Fibroblast of mammary gland (primary cell): Measurements from ENCODE around the gene CCHCR1.
"Not testable (repeated sequence)": the region's sequence is repeated elsewhere in the genome, so short reads cannot be mapped to it uniquely, and the experiment has no call there.

Source experiments
- DNase-seq: peaks from one replicate; pipeline ENCODE4 v3.0.0-alpha.2; 2010; ENCODE audit warnings: low read depth
- H3K4me3 ChIP-seq: 2 replicates; pipeline ENCODE4 v1.5.1; 2011; ENCODE audit warnings: low read depth, mild to moderate bottlenecking, low read length, moderate library complexity; ENCODE audit not compliant: control insufficient read depth
- TF ChIP-seq, protein P1 (sequence below): conservative IDR thresholded peaks from 2 replicates; pipeline ENCODE4 v1.5.1; 2011; ENCODE audit warnings: low read depth, low read length, inconsistent platforms; ENCODE audit not compliant: control insufficient read depth, insufficient read depth

The CCHCR1 gene

DNA sequence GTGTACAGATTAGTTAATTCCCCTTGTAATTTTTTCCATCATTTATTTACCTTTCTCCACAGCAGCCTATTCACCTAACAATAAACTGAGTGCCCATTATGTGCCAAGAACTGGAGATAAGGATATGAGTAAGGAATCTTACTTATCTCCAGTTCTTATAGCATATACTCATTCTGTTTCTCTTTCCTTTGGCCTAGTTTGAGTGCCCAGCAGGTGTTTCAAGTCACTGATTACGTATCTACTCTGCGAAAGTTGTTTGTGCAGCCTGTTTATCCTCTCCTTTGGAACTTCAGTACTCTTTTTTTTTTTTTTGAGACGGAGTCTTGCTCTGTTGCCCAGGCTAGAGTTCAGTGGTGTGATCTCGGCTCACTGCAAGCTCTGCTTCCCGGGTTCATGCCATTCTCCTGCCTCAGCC, 30.2 kb upstream of the CCHCR1 start:
- DNase-seq, result no peak
- TF ChIP-seq, protein P1, sequence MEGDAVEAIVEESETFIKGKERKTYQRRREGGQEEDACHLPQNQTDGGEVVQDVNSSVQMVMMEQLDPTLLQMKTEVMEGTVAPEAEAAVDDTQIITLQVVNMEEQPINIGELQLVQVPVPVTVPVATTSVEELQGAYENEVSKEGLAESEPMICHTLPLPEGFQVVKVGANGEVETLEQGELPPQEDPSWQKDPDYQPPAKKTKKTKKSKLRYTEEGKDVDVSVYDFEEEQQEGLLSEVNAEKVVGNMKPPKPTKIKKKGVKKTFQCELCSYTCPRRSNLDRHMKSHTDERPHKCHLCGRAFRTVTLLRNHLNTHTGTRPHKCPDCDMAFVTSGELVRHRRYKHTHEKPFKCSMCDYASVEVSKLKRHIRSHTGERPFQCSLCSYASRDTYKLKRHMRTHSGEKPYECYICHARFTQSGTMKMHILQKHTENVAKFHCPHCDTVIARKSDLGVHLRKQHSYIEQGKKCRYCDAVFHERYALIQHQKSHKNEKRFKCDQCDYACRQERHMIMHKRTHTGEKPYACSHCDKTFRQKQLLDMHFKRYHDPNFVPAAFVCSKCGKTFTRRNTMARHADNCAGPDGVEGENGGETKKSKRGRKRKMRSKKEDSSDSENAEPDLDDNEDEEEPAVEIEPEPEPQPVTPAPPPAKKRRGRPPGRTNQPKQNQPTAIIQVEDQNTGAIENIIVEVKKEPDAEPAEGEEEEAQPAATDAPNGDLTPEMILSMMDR, result no peak
- H3K4me3 ChIP-seq, result no peak overlapping the region

- TF ChIP-seq, protein P1, result no peak
- H3K4me3 ChIP-seq, result no peak overlapping the region
- no peak for DNase-seq
Measured at GRCh38 chr6:31186052-31186734, 28.6 kb upstream of the CCHCR1 start.

DNA sequence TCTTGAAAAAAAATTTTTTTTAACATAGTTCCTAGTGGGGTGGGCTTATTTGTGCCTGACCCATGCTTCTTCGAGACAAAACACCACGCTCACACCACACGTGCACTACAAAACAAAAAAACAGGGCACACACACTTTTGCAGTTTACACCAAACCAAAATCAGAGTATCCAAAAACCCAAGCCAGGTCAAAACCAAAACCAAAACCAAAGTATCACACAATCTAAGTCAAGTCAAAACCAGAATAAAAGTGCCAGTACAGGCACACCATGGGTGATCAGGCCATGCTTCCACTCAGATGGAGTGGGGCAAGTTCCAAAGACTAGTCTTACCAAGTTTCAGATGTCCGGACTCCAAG, 28.1 kb upstream of the CCHCR1 start:
- H3K4me3 ChIP-seq, DNase-seq: not testable (repeated sequence)

DNA sequence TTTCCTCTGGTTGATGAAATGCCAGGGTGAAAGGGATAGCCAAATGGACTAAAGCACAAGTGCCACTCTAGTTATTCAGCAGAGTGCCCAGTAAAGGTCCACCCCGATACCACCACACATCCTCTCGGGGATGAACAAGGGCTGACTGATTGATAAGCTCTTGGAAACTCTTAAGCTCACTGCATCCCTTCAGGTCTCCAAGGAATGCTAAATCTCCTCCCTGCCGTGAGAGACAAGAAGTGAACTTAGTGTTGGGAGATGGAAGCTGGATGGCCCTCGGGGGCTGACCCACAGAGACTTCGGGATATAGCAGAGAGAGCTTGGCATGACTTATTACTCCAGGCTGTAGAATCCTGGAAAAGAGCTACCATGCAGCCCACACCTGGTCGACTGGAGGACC, 26.3 kb upstream of the CCHCR1 start:
- not testable (repeated sequence) for H3K4me3 ChIP-seq, DNase-seq

DNA sequence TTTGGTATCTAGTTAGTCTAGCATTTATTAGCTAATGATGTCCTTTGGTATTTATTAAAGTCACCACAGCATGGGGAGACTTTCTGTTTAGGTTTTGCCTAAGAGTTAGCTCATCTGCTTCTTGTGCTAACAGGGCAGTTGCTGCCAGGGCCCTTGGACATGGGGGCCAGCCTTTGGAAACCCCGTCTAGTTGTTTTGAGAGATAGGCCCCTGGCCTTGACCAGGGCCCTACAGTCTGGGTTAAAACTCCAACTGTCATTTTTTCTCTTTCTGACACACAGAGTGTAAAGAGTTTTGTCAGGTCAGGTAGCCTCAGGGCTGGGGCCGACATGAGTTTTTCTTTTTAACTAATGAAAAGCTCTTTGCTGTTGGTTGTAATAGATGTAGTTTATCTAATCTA, 25.7 kb upstream of the CCHCR1 start:
- DNase-seq, H3K4me3 ChIP-seq: not testable (repeated sequence)

DNA sequence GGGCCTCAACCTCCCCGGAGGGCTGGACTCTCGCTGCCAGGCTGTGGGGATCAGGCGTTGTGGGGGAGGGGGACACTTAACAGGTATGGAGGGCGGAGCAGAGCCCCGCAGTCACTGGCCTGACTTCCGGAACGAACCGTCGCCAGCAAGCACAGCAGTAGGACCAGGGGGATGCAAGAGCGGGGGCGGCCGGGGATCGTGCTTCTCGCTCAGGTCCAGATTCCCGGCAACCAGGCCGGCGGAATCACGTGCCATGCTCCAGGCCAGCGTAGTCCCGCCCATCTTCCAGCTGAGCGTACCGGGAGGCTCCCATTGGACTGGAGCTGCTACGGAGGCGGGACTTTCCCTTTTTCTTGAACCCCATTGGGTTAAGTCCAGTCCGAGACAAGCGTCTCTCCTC, 22.9 kb upstream of the CCHCR1 start:
- peak overlapping the region; percentile 40 for H3K4me3 ChIP-seq
- TF ChIP-seq, protein P1, result no peak
- peak; percentile 81 for DNase-seq

GRCh38 chr6:31179896-31180295, 22.3 kb upstream of the CCHCR1 start:
- DNase-seq, result no peak
- peak overlapping the region; percentile 40 for H3K4me3 ChIP-seq
- TF ChIP-seq, protein P1, result no peak

GRCh38 chr6:31179042-31179386, 21.4 kb upstream of the CCHCR1 start:
- no peak for DNase-seq
- TF ChIP-seq, protein P1, result no peak
- no peak overlapping the region for H3K4me3 ChIP-seq
